ENCODE data around the gene UCHL5. TPM values are rescaled to one million over a fixed set of nuclear protein-coding genes. Genes with fewer than 3 reads are reported as not detected.
"Not testable (repeated sequence)": the region's sequence is repeated elsewhere in the genome, so short reads cannot be mapped to it uniquely, and the experiment has no call there.

Gene UCHL5
- total RNA-seq, 1 donor from 2014 or later = 40.9 TPM

DNA sequence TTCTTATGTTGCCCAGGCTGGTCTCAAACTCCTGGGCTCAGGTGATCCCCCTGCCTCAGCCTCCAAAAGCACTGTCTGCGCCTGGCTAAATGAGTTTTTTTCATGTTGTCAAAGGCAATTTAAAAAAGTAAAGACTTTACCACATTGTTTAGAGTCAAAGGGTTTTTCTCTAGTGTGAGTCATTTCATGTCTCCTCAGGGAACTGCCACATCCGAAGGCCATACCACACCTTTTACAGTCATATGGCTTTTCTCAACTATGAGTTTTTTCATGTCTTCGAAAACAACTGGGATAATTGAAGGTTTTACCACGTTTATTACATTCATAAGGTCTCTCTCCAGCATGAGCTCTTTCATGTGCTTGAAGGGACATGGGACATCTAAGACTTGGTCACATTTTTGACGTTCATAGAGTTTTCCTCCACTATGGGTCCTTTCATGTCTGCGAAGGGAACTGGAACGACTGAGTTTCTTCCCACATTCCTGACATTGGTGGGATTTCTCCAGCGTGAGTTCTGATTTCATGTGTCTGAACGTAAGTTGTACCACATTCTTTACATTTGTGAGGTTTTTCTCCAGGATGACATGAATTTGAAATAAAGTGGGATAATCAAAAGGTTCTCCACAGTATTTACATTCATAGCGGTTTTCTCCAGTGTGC lies 65.6 kb downstream of the UCHL5 start:
- H3K36me3 Mint-ChIP-seq (ENCODE audit: low read depth) = peaks cover 33% of the 10 kb centered on the region
- H3K4me1 Mint-ChIP-seq = no peaks in the 10 kb centered on the region
- H3K27me3 Mint-ChIP-seq (ENCODE audit: low read depth) = no peaks in the 10 kb centered on the region
- no peak overlapping the region for H3K27ac Mint-ChIP-seq (ENCODE audit: unreplicated experiment)
- no peak for DNase-seq (ENCODE audit: low read depth, low spot score)
- H3K4me3 Mint-ChIP-seq = no peak overlapping the region
- H3K9me3 Mint-ChIP-seq = peaks cover 13% of the 10 kb centered on the region
- TF ChIP-seq, protein P1, sequence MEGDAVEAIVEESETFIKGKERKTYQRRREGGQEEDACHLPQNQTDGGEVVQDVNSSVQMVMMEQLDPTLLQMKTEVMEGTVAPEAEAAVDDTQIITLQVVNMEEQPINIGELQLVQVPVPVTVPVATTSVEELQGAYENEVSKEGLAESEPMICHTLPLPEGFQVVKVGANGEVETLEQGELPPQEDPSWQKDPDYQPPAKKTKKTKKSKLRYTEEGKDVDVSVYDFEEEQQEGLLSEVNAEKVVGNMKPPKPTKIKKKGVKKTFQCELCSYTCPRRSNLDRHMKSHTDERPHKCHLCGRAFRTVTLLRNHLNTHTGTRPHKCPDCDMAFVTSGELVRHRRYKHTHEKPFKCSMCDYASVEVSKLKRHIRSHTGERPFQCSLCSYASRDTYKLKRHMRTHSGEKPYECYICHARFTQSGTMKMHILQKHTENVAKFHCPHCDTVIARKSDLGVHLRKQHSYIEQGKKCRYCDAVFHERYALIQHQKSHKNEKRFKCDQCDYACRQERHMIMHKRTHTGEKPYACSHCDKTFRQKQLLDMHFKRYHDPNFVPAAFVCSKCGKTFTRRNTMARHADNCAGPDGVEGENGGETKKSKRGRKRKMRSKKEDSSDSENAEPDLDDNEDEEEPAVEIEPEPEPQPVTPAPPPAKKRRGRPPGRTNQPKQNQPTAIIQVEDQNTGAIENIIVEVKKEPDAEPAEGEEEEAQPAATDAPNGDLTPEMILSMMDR (conservative IDR thresholded peaks at IDR 0.05) = no peak

DNA sequence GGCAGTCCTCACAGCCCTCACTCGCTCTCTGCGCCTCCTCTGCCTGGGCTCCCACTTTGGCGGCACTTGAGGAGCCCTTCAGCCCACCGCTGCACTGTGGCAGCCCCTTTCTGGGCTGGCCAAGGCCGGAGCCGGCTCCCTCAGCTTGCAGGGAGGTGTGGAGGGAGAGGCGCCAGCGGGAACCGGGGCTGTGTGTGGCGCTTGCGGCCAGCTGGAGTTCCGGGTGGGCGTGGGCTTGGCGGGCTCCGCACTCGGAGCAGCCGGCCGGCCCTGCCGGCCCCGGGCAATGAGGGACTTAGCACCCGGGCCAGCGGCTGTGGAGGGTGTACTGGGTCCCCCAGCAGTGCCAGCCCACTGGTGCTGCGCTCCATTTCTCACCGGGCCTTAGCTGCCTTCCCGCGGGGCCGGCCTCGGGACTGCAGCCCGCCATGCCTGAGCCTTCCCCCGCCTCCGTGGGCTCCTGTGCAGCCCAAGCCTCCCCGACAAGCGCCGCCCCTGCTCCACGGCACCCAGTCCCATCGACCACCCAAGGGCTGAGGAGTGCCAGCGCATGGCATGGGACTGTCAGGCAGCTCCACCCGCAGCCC lies 72.3 kb downstream of the UCHL5 start:
- not testable (repeated sequence) for H3K27me3 Mint-ChIP-seq (ENCODE audit: low read depth); H3K4me3 Mint-ChIP-seq; H3K4me1 Mint-ChIP-seq; H3K36me3 Mint-ChIP-seq (ENCODE audit: low read depth); DNase-seq (ENCODE audit: low read depth, low spot score); H3K9me3 Mint-ChIP-seq; H3K27ac Mint-ChIP-seq (ENCODE audit: unreplicated experiment)

DNA sequence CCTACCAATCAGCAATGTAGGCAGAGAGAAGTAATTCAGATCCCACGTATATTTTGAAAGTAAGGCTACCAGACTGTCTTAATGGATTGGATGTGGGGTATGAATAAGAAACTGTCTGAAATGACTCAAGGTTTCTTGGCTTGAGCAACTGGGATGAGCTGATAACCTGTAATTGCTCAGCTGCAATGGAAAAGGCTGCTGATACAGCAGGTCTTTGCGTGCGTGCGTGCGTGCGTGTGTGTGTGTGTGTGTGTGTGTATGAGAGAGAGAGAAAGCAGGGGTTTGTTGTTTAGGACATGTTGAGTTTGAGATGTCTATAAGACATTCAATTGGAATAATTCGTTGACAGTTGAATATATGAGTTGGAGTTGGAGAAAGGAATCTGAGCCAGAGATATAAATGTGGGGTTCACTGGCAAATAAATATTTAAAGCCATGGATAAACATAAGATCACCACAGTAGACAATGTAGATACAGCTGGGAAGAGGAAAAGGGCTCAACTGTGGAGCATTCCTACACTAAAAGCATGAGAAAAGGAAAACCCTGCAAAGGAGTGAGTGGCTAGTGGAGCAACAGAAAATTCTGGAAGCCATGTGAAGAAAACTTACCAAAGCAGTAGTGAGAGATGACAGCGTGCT lies 72.9 kb downstream of the UCHL5 start:
- Mint-ChIP-seq H3K4me3 (no peak overlapping the region), H3K4me1 (no peaks in the 10 kb centered on the region), H3K27me3 (ENCODE audit: low read depth) (no peaks in the 10 kb centered on the region), H3K9me3 (peaks cover 3% of the 10 kb centered on the region), H3K27ac (ENCODE audit: unreplicated experiment) (no peak overlapping the region), H3K36me3 (ENCODE audit: low read depth) (peaks cover 5% of the 10 kb centered on the region)
- DNase-seq (ENCODE audit: low read depth, low spot score) = no peak
- TF ChIP-seq, protein P1 (conservative IDR thresholded peaks at IDR 0.05) = no peak

DNA sequence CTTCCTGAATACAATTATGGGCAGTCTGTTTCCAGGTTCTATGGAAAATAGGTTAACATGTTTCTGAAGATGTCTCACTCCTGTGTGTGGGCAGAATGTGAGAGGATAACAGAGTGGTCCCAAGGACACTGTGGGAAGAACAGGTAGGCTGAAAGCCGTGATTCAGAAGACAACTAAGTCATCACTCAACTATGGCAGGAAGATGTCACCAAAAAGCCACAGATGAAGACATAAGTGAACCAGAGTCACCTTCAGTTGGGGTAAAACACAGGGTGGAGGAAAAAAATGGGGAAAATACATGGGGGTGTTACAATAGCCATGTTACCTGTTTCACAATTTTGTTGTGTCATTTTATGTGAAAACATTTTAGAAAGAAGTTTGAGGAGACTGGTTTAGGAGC lies 75.1 kb downstream of the UCHL5 start:
- DNase-seq (ENCODE audit: low read depth, low spot score) = no peak
- H3K4me3 Mint-ChIP-seq = no peak overlapping the region
- peaks cover 8% of the 10 kb centered on the region for H3K9me3 Mint-ChIP-seq
- TF ChIP-seq, protein P1 (conservative IDR thresholded peaks at IDR 0.05) = no peak
- H3K4me1 Mint-ChIP-seq = no peaks in the 10 kb centered on the region
- H3K27me3 Mint-ChIP-seq (ENCODE audit: low read depth) = no peaks in the 10 kb centered on the region
- no peak overlapping the region for H3K27ac Mint-ChIP-seq (ENCODE audit: unreplicated experiment)
- H3K36me3 Mint-ChIP-seq (ENCODE audit: low read depth) = peaks cover 9% of the 10 kb centered on the region

DNA sequence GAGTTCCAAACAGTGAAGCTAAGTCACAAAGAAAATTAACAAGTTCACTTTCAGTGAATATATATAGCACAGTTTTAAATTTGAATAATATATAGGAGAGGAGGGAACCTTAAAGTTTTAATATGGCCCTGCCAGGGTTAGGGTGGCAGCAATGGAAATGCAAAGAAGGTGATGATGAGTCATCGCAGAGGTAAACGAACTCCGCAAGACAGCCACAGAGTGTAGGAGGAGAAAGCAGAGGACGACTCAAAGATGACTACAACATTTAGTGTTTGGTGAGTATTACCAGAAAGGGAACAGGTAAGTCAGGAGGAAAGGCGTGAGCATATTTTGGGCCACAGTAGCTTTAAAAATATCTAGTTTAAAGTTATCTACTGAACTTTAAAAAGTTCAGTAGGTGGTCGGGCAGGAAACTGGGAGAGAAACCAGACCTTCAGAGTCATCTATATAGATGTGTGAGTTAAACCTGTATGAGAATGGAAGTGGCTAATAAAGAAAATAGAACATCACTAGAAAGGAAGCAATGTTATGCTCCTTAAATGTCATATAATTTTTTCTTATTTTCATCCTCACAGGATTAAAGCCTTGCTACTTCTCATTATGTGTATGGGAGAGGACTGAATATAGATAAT lies 75.7 kb downstream of the UCHL5 start:
- H3K27ac Mint-ChIP-seq (ENCODE audit: unreplicated experiment) = no peak overlapping the region
- TF ChIP-seq, protein P1 (conservative IDR thresholded peaks at IDR 0.05) = no peak
- H3K9me3 Mint-ChIP-seq = peaks cover 8% of the 10 kb centered on the region
- no peak overlapping the region for H3K4me3 Mint-ChIP-seq
- DNase-seq (ENCODE audit: low read depth, low spot score) = no peak
- peaks cover 5% of the 10 kb centered on the region for H3K4me1 Mint-ChIP-seq
- no peaks in the 10 kb centered on the region for H3K27me3 Mint-ChIP-seq (ENCODE audit: low read depth)
- H3K36me3 Mint-ChIP-seq (ENCODE audit: low read depth) = peaks cover 15% of the 10 kb centered on the region

Data from neural crest cell (in vitro differentiated cells).